Activated T-cell treated with anti-CD3 and anti-CD28 coated beads for 1 hour (primary cell): Measurements from ENCODE around the gene ZNF444.
"Not testable (repeated sequence)": the region's sequence is repeated elsewhere in the genome, so short reads cannot be mapped to it uniquely, and the experiment has no call there.

Source experiments
- DNase-seq: peaks from one replicate; pipeline ENCODE4 v3.0.0-alpha.2; 2020; ENCODE audit warnings: low read depth

Gene ZNF444

GRCh38 chr19:56177564-56178243 is 36.6 kb downstream of the ZNF444 start:
- no peak for DNase-seq

GRCh38 chr19:56189785-56190184 is 48.7 kb downstream of the ZNF444 start:
- no peak for DNase-seq

GRCh38 chr19:56191115-56191514 is 50.0 kb downstream of the ZNF444 start:
- no peak for DNase-seq

GRCh38 chr19:56191711-56192110 is 50.6 kb downstream of the ZNF444 start:
- DNase-seq = no peak

- DNase-seq = no peak
These were observed 53.0 kb downstream of the ZNF444 start for GRCh38 chr19:56193981-56194640.

- not testable (repeated sequence) for DNase-seq
These were observed 56.6 kb downstream of the ZNF444 start, which contains the start of gene ZSCAN5B for GRCh38 chr19:56197646-56198045. Gene ZSCAN5B, minus strand, starts transcription at chr19:56197783. Its CDS starts 4,731 bp downstream, at chr19:56193052.

- no peak for DNase-seq
These were observed 58.6 kb downstream of the ZNF444 start for GRCh38 chr19:56199687-56200086.

- DNase-seq = no peak
These were observed 60.9 kb downstream of the ZNF444 start, which contains the start of gene ZSCAN5C for GRCh38 chr19:56201973-56202372. Gene ZSCAN5C, plus strand, starts transcription at chr19:56202273. Its CDS starts 3,641 bp downstream, at chr19:56205914.

GRCh38 chr19:56207581-56207980 is 66.5 kb downstream of the ZNF444 start:
- not testable (repeated sequence) for DNase-seq

GRCh38 chr19:56209091-56209490 is 68.0 kb downstream of the ZNF444 start:
- no peak for DNase-seq

GRCh38 chr19:56210036-56210435 is 68.9 kb downstream of the ZNF444 start:
- not testable (repeated sequence) for DNase-seq
